DOHH2 (cell line): Measurements from ENCODE around the gene AMELX.

Source experiments
- CTCF ChIP-seq: fragments of 200-600 bp; sonication (generic); IDR thresholded peaks from one replicate; pipeline ENCODE4 v1.5.1; 2014; ENCODE audit warnings: antibody characterized with exemption, mild to moderate bottlenecking, low read depth, low read length; ENCODE audit not compliant: poor library complexity, severe bottlenecking
- EZH2phosphoT487 ChIP-seq: fragments of 200-600 bp; sonication (generic); IDR thresholded peaks from 2 replicates; pipeline ENCODE4 v1.6.1; 2017; ENCODE audit warnings: borderline replicate concordance, mild to moderate bottlenecking, antibody characterized with exemption, low read length, moderate library complexity, mixed read lengths

GRCh38 chrX:11328134-11328533 lies 34.9 kb downstream of the AMELX start:
- TF ChIP-seq CTCF, result no peak
- TF ChIP-seq EZH2phosphoT487, result no peak
